ENCODE results near the gene ASIC2. TPM values are rescaled to one million over a fixed set of nuclear protein-coding genes. Genes with fewer than 3 reads are reported as not detected.

Gene ASIC2
- total RNA-seq, 1 donor from 2014 or later: not detected

- peaks cover 30% of the 10 kb centered on the region for H3K27me3 Mint-ChIP-seq
- no peaks in the 10 kb centered on the region for H3K36me3 Mint-ChIP-seq (ENCODE audit: low read depth)
- no peaks in the 10 kb centered on the region for H3K4me1 Mint-ChIP-seq
- CTCF ChIA-PET: no interaction called here
- ATAC-seq (ENCODE audit: low read depth) (no peak), DNase-seq (no peak)
- intact Hi-C loops (cut with micrococcal nuclease): no loop called here
- no peak overlapping the region for H3K27ac Mint-ChIP-seq
- H3K4me3 Mint-ChIP-seq: no peak overlapping the region
- H3K9me3 Mint-ChIP-seq: peaks cover 9% of the 10 kb centered on the region
- POLR2A ChIA-PET: no interaction called here
- TF ChIP-seq CTCF (IDR thresholded peaks at IDR 0.05): no peak
Observed at GRCh38 chr17:33033176-33033575, 259.9 kb downstream of the ASIC2 start.

GRCh38 chr17:33028778-33029177 is 264.3 kb downstream of the ASIC2 start:
- no peaks in the 10 kb centered on the region for H3K36me3 Mint-ChIP-seq (ENCODE audit: low read depth)
- H3K4me1 Mint-ChIP-seq: no peaks in the 10 kb centered on the region
- ATAC-seq (ENCODE audit: low read depth) (no peak), DNase-seq (no peak)
- CTCF ChIA-PET: no interaction called here
- TF ChIP-seq CTCF (IDR thresholded peaks at IDR 0.05): no peak
- no peak overlapping the region for H3K27ac Mint-ChIP-seq
- H3K4me3 Mint-ChIP-seq: no peak overlapping the region
- intact Hi-C loops (cut with micrococcal nuclease): no loop called here
- no peaks in the 10 kb centered on the region for H3K9me3 Mint-ChIP-seq
- peaks cover 7% of the 10 kb centered on the region for H3K27me3 Mint-ChIP-seq
- POLR2A ChIA-PET: no interaction called here

GRCh38 chr17:33028061-33028460 is 265.0 kb downstream of the ASIC2 start:
- Mint-ChIP-seq H3K9me3 (no peaks in the 10 kb centered on the region), H3K4me1 (no peaks in the 10 kb centered on the region), H3K4me3 (no peak overlapping the region), H3K36me3 (ENCODE audit: low read depth) (no peaks in the 10 kb centered on the region), H3K27me3 (peaks cover 7% of the 10 kb centered on the region), H3K27ac (no peak overlapping the region)
- TF ChIP-seq CTCF (IDR thresholded peaks at IDR 0.05): no peak
- ChIA-PET POLR2A (no interaction called here), CTCF (no interaction called here)
- intact Hi-C loops (cut with micrococcal nuclease): no loop called here
- DNase-seq: no peak
- ATAC-seq (ENCODE audit: low read depth): no peak

- ChIA-PET CTCF (no interaction called here), POLR2A (no interaction called here)
- H3K9me3 Mint-ChIP-seq: no peaks in the 10 kb centered on the region
- ATAC-seq (ENCODE audit: low read depth): no peak
- H3K27me3 Mint-ChIP-seq: peaks cover 4% of the 10 kb centered on the region
- no peak overlapping the region for H3K4me3 Mint-ChIP-seq
- TF ChIP-seq CTCF (IDR thresholded peaks at IDR 0.05): no peak
- no peak overlapping the region for H3K27ac Mint-ChIP-seq
- H3K36me3 Mint-ChIP-seq (ENCODE audit: low read depth): no peaks in the 10 kb centered on the region
- intact Hi-C loops (cut with micrococcal nuclease): no loop called here
- H3K4me1 Mint-ChIP-seq: no peaks in the 10 kb centered on the region
- DNase-seq: no peak
Observed at GRCh38 chr17:33024688-33025486, 268.2 kb downstream of the ASIC2 start.

- Mint-ChIP-seq H3K27ac (no peak overlapping the region), H3K27me3 (peaks cover 4% of the 10 kb centered on the region), H3K36me3 (ENCODE audit: low read depth) (no peaks in the 10 kb centered on the region), H3K9me3 (no peaks in the 10 kb centered on the region), H3K4me1 (no peaks in the 10 kb centered on the region), H3K4me3 (no peak overlapping the region)
- CTCF ChIA-PET: no interaction called here
- ATAC-seq (ENCODE audit: low read depth) (no peak), DNase-seq (no peak)
- TF ChIP-seq CTCF (IDR thresholded peaks at IDR 0.05): no peak
- intact Hi-C loops (cut with micrococcal nuclease): no loop called here
- POLR2A ChIA-PET: no interaction called here
Observed at GRCh38 chr17:33023790-33024189, 269.3 kb downstream of the ASIC2 start.
